Pancreas (tissue), 10 donors: Measurements from ENCODE around the gene IDNK. TPM values are rescaled to one million over a fixed set of nuclear protein-coding genes. Genes with fewer than 3 reads are reported as not detected.

Experiments used
- ATAC-seq, 4 donors: fragments of 200-7000 bp; cut with Tn5 transposase; one replicate each; pipeline versions ENCODE4 v1.8.0 to v1.9.1; 2020; ENCODE audit warnings: mild to moderate bottlenecking in 4 of 4, moderate library complexity in 4 of 4
- DNase-seq, 6 donors: peaks; one replicate each; pipeline ENCODE4 v3.0.0-alpha.2; 2020
- FAIRE-seq: peaks from 2 replicates; lab custom pipeline; 2012; peaks lifted over from hg19 to GRCh38; lab: Jason Lieb, UNC
- H3K27ac ChIP-seq, 4 donors: fragments of 200-600 bp; sonication (generic); 1 replicate in 3 of 4; 2 replicates in 1 of 4; pipeline versions ENCODE4 v1.5.0 to v1.8.0; 2020
- H3K27me3 ChIP-seq, 4 donors: fragments of 200-600 bp; one replicate each; pipeline ENCODE4 v1.8.0; 2021
- H3K36me3 ChIP-seq, 3 donors: fragments of 200-600 bp; sonication (generic) in 1 of 3; one replicate each; pipeline versions ENCODE4 v1.5.0 to v1.8.0; 2020 to 2021
- H3K4me1 ChIP-seq, 3 donors: fragments of 200-600 bp; one replicate each; pipeline ENCODE4 v1.8.0; 2021
- H3K4me3 ChIP-seq, 4 donors: fragments of 200-600 bp; sonication (generic) in 2 of 4; one replicate each; pipeline versions ENCODE4 v1.5.0 to v1.8.0; 2020 to 2021
- H3K9me3 ChIP-seq, 4 donors: fragments of 200-600 bp; one replicate each; pipeline ENCODE4 v1.8.0; 2021
- CTCF ChIP-seq, 4 donors: fragments of 200-600 bp; sonication (generic) in 3 of 4; IDR thresholded peaks; one replicate each; pipeline versions ENCODE4 v1.5.0 to v1.8.0; 2021; ENCODE audit warnings: antibody characterized with exemption in 4 of 4
- WGBS, 2 donors: extraction: QIAGEN DNeasy Blood & Tissue Kit; methylation state at CpG; one replicate each; pipeline ENCODE4 v1.1.7; 2013; 5-methylcytosine and 5-hydroxymethylcytosine counted together
- intact Hi-C, 3 donors: fragments of 100-400 bp; cut with DNase I; formaldehyde crosslinking; loops; one replicate each; pipeline versions ENCODE4 v1.11.1 to v1.14.2; 2022
- polyA plus RNA-seq, 2 donors: library from polyadenylated mRNA; stranded (reverse); fragments of 200-250 nt; gene quantifications; one replicate each; pipeline ENCODE4 v1.2.3, GENCODE V29; 2013
- total RNA-seq, 6 donors: library from RNA; stranded (reverse); fragmentation: NEBNext Ultra II Directional in 4 of 6; extraction: Animal tissue kit (Norgen Biotek cat#: 25700) in 4 of 6; gene quantifications; one replicate each; pipeline versions ENCODE4 v1.2.1 to v1.2.4, GENCODE V29; 2021 to 2023
- donor health status: healthy with polysubstance abuse.
- donor health status: DM: no; HTN: no; CAD: no; lungs with moderate emphysema.
- donor health status: DM: no; HTN: no; CAD: no.
- donor health status: control.
- donor health status: control.
- donor health status: Bipolar disorder and iron deficiency.
- donor health status: DM: yes; HTN: yes; CAD: no.
- donor health status: DM: no; HTN: no; CAD: no.
- donor health status: DM: no; HTN: no; CAD: no.
- donor health status: DM: yes; HTN: yes; CAD: no.

Gene IDNK
- total and polyA plus RNA-seq, 8 donors = 3.2 to 11.9 (median 4.5) TPM

DNA sequence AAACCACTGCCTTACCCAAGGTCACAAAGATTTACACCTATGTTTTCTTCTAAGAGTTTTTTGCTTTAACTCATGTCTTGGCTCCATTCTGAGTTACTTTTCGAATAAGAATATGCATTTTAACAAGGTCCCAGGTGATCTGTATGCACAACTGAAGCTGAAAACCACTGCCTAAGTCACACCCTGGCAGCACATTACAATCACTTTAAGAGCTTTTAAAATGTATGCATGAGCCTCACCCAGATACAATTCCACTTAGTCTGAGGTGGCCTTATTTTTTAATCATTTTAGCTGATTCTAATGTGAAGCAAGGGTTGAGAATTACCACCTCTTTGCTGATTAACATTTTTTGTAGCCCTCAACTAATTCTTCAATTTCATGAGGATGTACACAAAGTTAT is 29.5 kb downstream of the IDNK start:
- WGBS, 2 donors = 94 to 95% methylated on average over 1 of the region's 1 CpG
- ATAC-seq (no peak), FAIRE-seq (no peak), DNase-seq (no peak)
- no peak overlapping the region for H3K4me3 ChIP-seq
- no peaks in the 10 kb centered on the region for H3K27me3 ChIP-seq
- intact Hi-C loops = no loop called here
- no peaks in the 10 kb centered on the region for H3K9me3 ChIP-seq
- no peak for TF ChIP-seq CTCF (IDR thresholded peaks at IDR 0.05)
- H3K4me1 ChIP-seq = no peaks in the 10 kb centered on the region
- peaks cover 0 to 5% (median 0%) of the 10 kb centered on the region in 3 donors for H3K36me3 ChIP-seq
- H3K27ac ChIP-seq = no peak overlapping the region

DNA sequence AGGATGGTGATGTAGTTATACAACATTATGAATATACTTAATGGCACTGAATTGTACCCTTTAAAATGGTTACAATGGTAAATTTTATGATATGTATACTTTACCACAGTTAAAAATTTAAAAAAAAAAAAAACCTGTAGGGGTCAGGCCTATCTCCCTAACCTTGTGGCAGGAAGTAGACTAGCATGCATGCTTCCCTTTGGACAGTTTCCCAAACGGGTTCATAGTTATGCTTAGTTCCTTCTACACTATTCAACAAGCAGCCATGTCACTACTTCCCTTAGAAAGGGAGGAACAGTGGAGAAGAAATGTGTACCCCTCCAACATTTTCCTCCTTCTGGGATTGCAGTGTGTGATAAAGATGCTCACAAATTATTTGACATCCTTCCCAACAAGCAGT is 32.5 kb downstream of the IDNK start:
- intact Hi-C loops = no loop called here
- no peaks in the 10 kb centered on the region for H3K9me3 ChIP-seq
- H3K27ac ChIP-seq = no peak overlapping the region
- no peak for TF ChIP-seq CTCF (IDR thresholded peaks at IDR 0.05)
- H3K4me1 ChIP-seq = no peaks in the 10 kb centered on the region
- ATAC-seq (peak in 2 of 4 donors; percentile 20 to 35), FAIRE-seq (no peak), DNase-seq (no peak)
- peaks cover 0 to 24% (median 5%) of the 10 kb centered on the region in 3 donors for H3K36me3 ChIP-seq
- WGBS, 2 donors = 67 to 86% methylated on average over 1 of the region's 1 CpG
- H3K27me3 ChIP-seq = no peaks in the 10 kb centered on the region
- H3K4me3 ChIP-seq = no peak overlapping the region

GRCh38 chr9:83656032-83656680 is 33.2 kb downstream of the IDNK start:
- 94 to 96% methylated on average over 2 of the region's 2 CpGs for WGBS, 2 donors
- no peak for ATAC-seq
- H3K9me3 ChIP-seq = no peaks in the 10 kb centered on the region
- H3K36me3 ChIP-seq = peaks cover 0 to 29% (median 8%) of the 10 kb centered on the region in 3 donors
- no peak overlapping the region for H3K27ac ChIP-seq
- intact Hi-C loops = no loop called here
- FAIRE-seq = no peak
- no peak for DNase-seq
- TF ChIP-seq CTCF (IDR thresholded peaks at IDR 0.05) = no peak
- H3K4me3 ChIP-seq = no peak overlapping the region
- H3K27me3 ChIP-seq = no peaks in the 10 kb centered on the region
- H3K4me1 ChIP-seq = no peaks in the 10 kb centered on the region

DNA sequence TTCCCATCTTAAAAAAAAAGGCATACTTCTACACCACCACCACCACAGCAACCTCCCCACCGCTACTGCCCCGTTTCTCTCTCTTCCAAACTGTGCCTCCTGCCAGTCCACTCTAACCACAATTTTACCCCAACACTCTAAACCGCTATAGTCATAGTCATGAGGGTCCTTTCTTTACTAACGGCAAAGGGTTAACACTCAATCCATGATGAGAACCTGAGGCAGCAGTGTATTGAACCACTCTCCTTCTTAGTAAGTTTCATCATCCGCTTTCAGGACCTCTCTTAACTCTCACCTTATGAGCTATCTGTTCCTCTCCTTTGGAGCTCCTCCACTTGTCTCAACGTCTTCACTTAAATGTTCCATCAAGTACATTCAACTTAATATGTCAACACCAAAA is 34.0 kb downstream of the IDNK start:
- ATAC-seq (no peak), DNase-seq (no peak), FAIRE-seq (no peak)
- Histone ChIP-seq H3K36me3 (peaks cover 0 to 35% (median 15%) of the 10 kb centered on the region in 3 donors), H3K9me3 (no peaks in the 10 kb centered on the region), H3K27ac (no peak overlapping the region), H3K4me1 (no peaks in the 10 kb centered on the region), H3K27me3 (no peaks in the 10 kb centered on the region), H3K4me3 (no peak overlapping the region)
- intact Hi-C loops = no loop called here
- WGBS, 2 donors = 87 to 91% methylated on average over 6 of the region's 6 CpGs
- TF ChIP-seq CTCF (IDR thresholded peaks at IDR 0.05) = no peak

GRCh38 chr9:83662933-83663332 is 40.0 kb downstream of the IDNK start:
- DNase-seq (no peak), ATAC-seq (no peak), FAIRE-seq (no peak)
- Histone ChIP-seq H3K4me3 (no peak overlapping the region), H3K27me3 (no peaks in the 10 kb centered on the region), H3K36me3 (peaks cover 0 to 65% (median 15%) of the 10 kb centered on the region in 3 donors), H3K9me3 (no peaks in the 10 kb centered on the region), H3K4me1 (peaks cover 0 to 4% (median 0%) of the 10 kb centered on the region in 3 donors), H3K27ac (no peak overlapping the region)
- intact Hi-C loops = no loop called here
- TF ChIP-seq CTCF (IDR thresholded peaks at IDR 0.05) = no peak
- 94 to 95% methylated on average over 3 of the region's 3 CpGs for WGBS, 2 donors
